Loucy (cell line): ENCODE results near the gene NEFH.

Experiments
- H2AFZ ChIP-seq: fragments of 200-600 bp; sonication (generic); 2 replicates; pipeline ENCODE4 v1.6.0; 2016; ENCODE audit warnings: antibody characterized with exemption, mild to moderate bottlenecking, low read length, moderate library complexity
- H3F3A ChIP-seq: fragments of 200-600 bp; 2 replicates; pipeline ENCODE4 v1.6.0; 2016; ENCODE audit warnings: antibody characterized with exemption, low read depth, mild to moderate bottlenecking
- H3K27me3 ChIP-seq: fragments of 200-600 bp; sonication (generic); 2 replicates; pipeline ENCODE4 v1.6.1; 2014; ENCODE audit warnings: low read length, mild to moderate bottlenecking; ENCODE audit not compliant: insufficient read depth, poor library complexity, severe bottlenecking
- H3K36me3 ChIP-seq: fragments of 200-600 bp; sonication (generic); 2 replicates; pipeline ENCODE4 v1.6.1; 2016; ENCODE audit warnings: low read length; ENCODE audit not compliant: insufficient read depth
- H3K4me1 ChIP-seq: fragments of 200-600 bp; sonication (generic); 2 replicates; pipeline ENCODE4 v1.5.1; 2014; ENCODE audit warnings: low read length, mild to moderate bottlenecking; ENCODE audit not compliant: insufficient read depth, poor library complexity, severe bottlenecking
- H3K4me2 ChIP-seq: fragments of 200-600 bp; sonication (generic); 2 replicates; pipeline ENCODE4 v1.6.0; 2014; ENCODE audit warnings: antibody characterized with exemption, low read length, low read depth, mild to moderate bottlenecking; ENCODE audit not compliant: poor library complexity, severe bottlenecking
- H3K4me3 ChIP-seq: fragments of 200-600 bp; sonication (generic); 2 replicates; pipeline ENCODE4 v1.5.1; 2014; ENCODE audit warnings: low read length, mild to moderate bottlenecking, mixed read lengths; ENCODE audit not compliant: poor library complexity, severe bottlenecking
- H3K79me2 ChIP-seq: fragments of 200-600 bp; sonication (generic); 2 replicates; pipeline ENCODE4 v1.6.1; 2014; ENCODE audit warnings: low read length; ENCODE audit not compliant: insufficient read depth
- H3K9ac ChIP-seq: fragments of 200-600 bp; sonication (generic); 2 replicates; pipeline ENCODE4 v1.6.0; 2014; ENCODE audit warnings: mild to moderate bottlenecking, low read depth, low read length, moderate library complexity; ENCODE audit not compliant: poor library complexity, severe bottlenecking
- H3K9me2 ChIP-seq: fragments of 200-600 bp; sonication (generic); replicated peaks from 2 replicates; pipeline ENCODE4 v1.6.1; 2016; ENCODE audit warnings: low read depth, low read length, mixed read lengths
- H3K9me3 ChIP-seq: fragments of 200-600 bp; sonication (generic); 2 replicates; pipeline ENCODE4 v1.6.1; 2014; ENCODE audit warnings: mild to moderate bottlenecking, antibody characterized with exemption, low read length, low read depth; ENCODE audit not compliant: insufficient read depth
- H4K20me1 ChIP-seq: fragments of 200-600 bp; sonication (generic); 2 replicates; pipeline ENCODE4 v1.6.0; 2014; ENCODE audit warnings: antibody characterized with exemption, low read length, mild to moderate bottlenecking; ENCODE audit not compliant: insufficient read depth, poor library complexity, severe bottlenecking
- EZH2phosphoT487 ChIP-seq: fragments of 200-600 bp; IDR thresholded peaks from 2 replicates; pipeline ENCODE4 v1.6.1; 2018; ENCODE audit warnings: antibody characterized with exemption, mild to moderate bottlenecking, moderate library complexity, borderline replicate concordance
- TF ChIP-seq, protein P1 (sequence below): fragments of 200-600 bp; sonication (generic); conservative IDR thresholded peaks from 2 replicates; pipeline ENCODE4 v1.5.1; 2014; ENCODE audit warnings: mild to moderate bottlenecking, antibody characterized with exemption, low read length

The NEFH gene

DNA sequence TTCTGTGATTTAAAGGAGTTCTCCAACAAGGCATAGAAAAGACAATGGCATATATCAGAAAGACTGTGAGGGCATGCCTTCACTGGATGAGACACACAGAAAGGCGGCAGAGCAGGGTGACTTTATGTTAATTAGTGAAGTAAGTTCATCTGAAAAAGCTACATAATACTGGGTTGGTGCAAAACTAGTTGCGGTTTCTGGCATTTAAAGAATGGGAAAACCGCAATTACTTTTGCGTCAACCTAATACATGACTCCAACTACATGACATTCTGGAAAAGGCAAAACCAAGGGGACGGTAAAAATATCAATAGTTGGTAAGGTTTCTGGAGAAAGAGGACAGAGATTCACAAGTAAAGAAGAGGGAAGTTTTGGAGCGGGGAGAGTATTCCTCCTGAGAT lies 36.6 kb upstream of the NEFH start:
- no peak overlapping the region for H2AFZ ChIP-seq
- no peaks in the 10 kb centered on the region for H4K20me1 ChIP-seq
- no peak for TF ChIP-seq EZH2phosphoT487
- TF ChIP-seq, protein P1, sequence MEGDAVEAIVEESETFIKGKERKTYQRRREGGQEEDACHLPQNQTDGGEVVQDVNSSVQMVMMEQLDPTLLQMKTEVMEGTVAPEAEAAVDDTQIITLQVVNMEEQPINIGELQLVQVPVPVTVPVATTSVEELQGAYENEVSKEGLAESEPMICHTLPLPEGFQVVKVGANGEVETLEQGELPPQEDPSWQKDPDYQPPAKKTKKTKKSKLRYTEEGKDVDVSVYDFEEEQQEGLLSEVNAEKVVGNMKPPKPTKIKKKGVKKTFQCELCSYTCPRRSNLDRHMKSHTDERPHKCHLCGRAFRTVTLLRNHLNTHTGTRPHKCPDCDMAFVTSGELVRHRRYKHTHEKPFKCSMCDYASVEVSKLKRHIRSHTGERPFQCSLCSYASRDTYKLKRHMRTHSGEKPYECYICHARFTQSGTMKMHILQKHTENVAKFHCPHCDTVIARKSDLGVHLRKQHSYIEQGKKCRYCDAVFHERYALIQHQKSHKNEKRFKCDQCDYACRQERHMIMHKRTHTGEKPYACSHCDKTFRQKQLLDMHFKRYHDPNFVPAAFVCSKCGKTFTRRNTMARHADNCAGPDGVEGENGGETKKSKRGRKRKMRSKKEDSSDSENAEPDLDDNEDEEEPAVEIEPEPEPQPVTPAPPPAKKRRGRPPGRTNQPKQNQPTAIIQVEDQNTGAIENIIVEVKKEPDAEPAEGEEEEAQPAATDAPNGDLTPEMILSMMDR: no peak
- no peaks in the 10 kb centered on the region for H3K9me2 ChIP-seq
- H3K9me3 ChIP-seq: no peaks in the 10 kb centered on the region
- no peak overlapping the region for H3K4me2 ChIP-seq
- H3K4me3 ChIP-seq: no peak overlapping the region
- H3K9ac ChIP-seq: no peak overlapping the region
- no peaks in the 10 kb centered on the region for H3K4me1 ChIP-seq
- H3K36me3 ChIP-seq: no peaks in the 10 kb centered on the region
- no peaks in the 10 kb centered on the region for H3F3A ChIP-seq
- no peaks in the 10 kb centered on the region for H3K27me3 ChIP-seq
- H3K79me2 ChIP-seq: no peaks in the 10 kb centered on the region

GRCh38 chr22:29443861-29444792 lies 35.9 kb upstream of the NEFH start:
- no peak for TF ChIP-seq EZH2phosphoT487
- TF ChIP-seq, protein P1: no peak
- H3K4me2 ChIP-seq: no peak overlapping the region
- H3K27me3 ChIP-seq: no peaks in the 10 kb centered on the region
- no peak overlapping the region for H2AFZ ChIP-seq
- H4K20me1 ChIP-seq: no peaks in the 10 kb centered on the region
- no peaks in the 10 kb centered on the region for H3F3A ChIP-seq
- no peaks in the 10 kb centered on the region for H3K9me2 ChIP-seq
- H3K4me1 ChIP-seq: no peaks in the 10 kb centered on the region
- no peak overlapping the region for H3K4me3 ChIP-seq
- H3K79me2 ChIP-seq: no peaks in the 10 kb centered on the region
- no peaks in the 10 kb centered on the region for H3K36me3 ChIP-seq
- H3K9me3 ChIP-seq: no peaks in the 10 kb centered on the region
- no peak overlapping the region for H3K9ac ChIP-seq

GRCh38 chr22:29445508-29445907 lies 34.5 kb upstream of the NEFH start:
- Histone ChIP-seq H3K4me3 (no peak overlapping the region), H3K9me2 (no peaks in the 10 kb centered on the region), H3K9ac (no peak overlapping the region), H3K4me1 (no peaks in the 10 kb centered on the region), H3K9me3 (no peaks in the 10 kb centered on the region), H4K20me1 (no peaks in the 10 kb centered on the region), H3K4me2 (no peak overlapping the region), H3F3A (no peaks in the 10 kb centered on the region), H2AFZ (no peak overlapping the region), H3K27me3 (no peaks in the 10 kb centered on the region), H3K36me3 (no peaks in the 10 kb centered on the region), H3K79me2 (no peaks in the 10 kb centered on the region)
- TF ChIP-seq, protein P1: no peak
- no peak for TF ChIP-seq EZH2phosphoT487
